Measurements from ENCODE around the gene SACM1L. TPM values are rescaled to one million over a fixed set of nuclear protein-coding genes. Genes with fewer than 3 reads are reported as not detected.

Gene SACM1L
- total and polyA plus RNA-seq, 2 experiments from 2014 or later: 32.8 to 37.5 TPM

- Histone ChIP-seq H3K4me1 (ENCODE audit: low read depth) (no peaks in the 10 kb centered on the region), H3K36me3 (no peaks in the 10 kb centered on the region), H3K27ac (no peak overlapping the region), H3K9me3 (ENCODE audit: low read depth) (no peaks in the 10 kb centered on the region), H3K27me3 (no peaks in the 10 kb centered on the region), H3K4me3 (no peak overlapping the region)
- no peak for DNase-seq (ENCODE audit: low read depth in 1 of 2, low spot score in 1 of 2)
- TF ChIP-seq CTCF (IDR thresholded peaks at IDR 0.05; ENCODE audit: low read depth, low read length): no peak
Measured at GRCh38 chr3:45781271-45781670, 92.1 kb downstream of the SACM1L start.

GRCh38 chr3:45781841-45782240, 92.6 kb downstream of the SACM1L start:
- no peak for DNase-seq (ENCODE audit: low read depth in 1 of 2, low spot score in 1 of 2)
- Histone ChIP-seq H3K27me3 (no peaks in the 10 kb centered on the region), H3K4me1 (ENCODE audit: low read depth) (no peaks in the 10 kb centered on the region), H3K9me3 (ENCODE audit: low read depth) (no peaks in the 10 kb centered on the region), H3K4me3 (no peak overlapping the region), H3K36me3 (no peaks in the 10 kb centered on the region), H3K27ac (no peak overlapping the region)
- no peak for TF ChIP-seq CTCF (IDR thresholded peaks at IDR 0.05; ENCODE audit: low read depth, low read length)

- H3K27me3 ChIP-seq: no peaks in the 10 kb centered on the region
- no peaks in the 10 kb centered on the region for H3K36me3 ChIP-seq
- no peak overlapping the region for H3K27ac ChIP-seq
- no peak for DNase-seq (ENCODE audit: low read depth in 1 of 2, low spot score in 1 of 2)
- H3K9me3 ChIP-seq (ENCODE audit: low read depth): no peaks in the 10 kb centered on the region
- no peak for TF ChIP-seq CTCF (IDR thresholded peaks at IDR 0.05; ENCODE audit: low read depth, low read length)
- H3K4me3 ChIP-seq: no peak overlapping the region
- no peaks in the 10 kb centered on the region for H3K4me1 ChIP-seq (ENCODE audit: low read depth)
Measured at GRCh38 chr3:45782381-45782780, 93.2 kb downstream of the SACM1L start.

GRCh38 chr3:45783667-45784066, 94.5 kb downstream of the SACM1L start:
- Histone ChIP-seq H3K4me1 (ENCODE audit: low read depth) (no peaks in the 10 kb centered on the region), H3K27ac (no peak overlapping the region), H3K9me3 (ENCODE audit: low read depth) (no peaks in the 10 kb centered on the region), H3K27me3 (no peaks in the 10 kb centered on the region), H3K36me3 (no peaks in the 10 kb centered on the region), H3K4me3 (no peak overlapping the region)
- TF ChIP-seq CTCF (IDR thresholded peaks at IDR 0.05; ENCODE audit: low read depth, low read length): no peak
- DNase-seq (ENCODE audit: low read depth in 1 of 2, low spot score in 1 of 2): no peak

- H3K36me3 ChIP-seq: no peaks in the 10 kb centered on the region
- H3K27ac ChIP-seq: no peak overlapping the region
- DNase-seq (ENCODE audit: low read depth in 1 of 2, low spot score in 1 of 2): no peak
- no peak for TF ChIP-seq CTCF (IDR thresholded peaks at IDR 0.05; ENCODE audit: low read depth, low read length)
- H3K4me3 ChIP-seq: no peak overlapping the region
- H3K27me3 ChIP-seq: no peaks in the 10 kb centered on the region
- no peaks in the 10 kb centered on the region for H3K9me3 ChIP-seq (ENCODE audit: low read depth)
- no peaks in the 10 kb centered on the region for H3K4me1 ChIP-seq (ENCODE audit: low read depth)
Measured at GRCh38 chr3:45785605-45786150, 96.5 kb downstream of the SACM1L start.
